GM04504 (cell line): Measurements from ENCODE around the gene FAM83C.
"Not testable (repeated sequence)": the region's sequence is repeated elsewhere in the genome, so short reads cannot be mapped to it uniquely, and the experiment has no call there.

Experiments used
- DNase-seq: peaks from one replicate; pipeline ENCODE4 v3.0.0-alpha.2; 2012; ENCODE audit warnings: low read depth

FAM83C gene

DNA sequence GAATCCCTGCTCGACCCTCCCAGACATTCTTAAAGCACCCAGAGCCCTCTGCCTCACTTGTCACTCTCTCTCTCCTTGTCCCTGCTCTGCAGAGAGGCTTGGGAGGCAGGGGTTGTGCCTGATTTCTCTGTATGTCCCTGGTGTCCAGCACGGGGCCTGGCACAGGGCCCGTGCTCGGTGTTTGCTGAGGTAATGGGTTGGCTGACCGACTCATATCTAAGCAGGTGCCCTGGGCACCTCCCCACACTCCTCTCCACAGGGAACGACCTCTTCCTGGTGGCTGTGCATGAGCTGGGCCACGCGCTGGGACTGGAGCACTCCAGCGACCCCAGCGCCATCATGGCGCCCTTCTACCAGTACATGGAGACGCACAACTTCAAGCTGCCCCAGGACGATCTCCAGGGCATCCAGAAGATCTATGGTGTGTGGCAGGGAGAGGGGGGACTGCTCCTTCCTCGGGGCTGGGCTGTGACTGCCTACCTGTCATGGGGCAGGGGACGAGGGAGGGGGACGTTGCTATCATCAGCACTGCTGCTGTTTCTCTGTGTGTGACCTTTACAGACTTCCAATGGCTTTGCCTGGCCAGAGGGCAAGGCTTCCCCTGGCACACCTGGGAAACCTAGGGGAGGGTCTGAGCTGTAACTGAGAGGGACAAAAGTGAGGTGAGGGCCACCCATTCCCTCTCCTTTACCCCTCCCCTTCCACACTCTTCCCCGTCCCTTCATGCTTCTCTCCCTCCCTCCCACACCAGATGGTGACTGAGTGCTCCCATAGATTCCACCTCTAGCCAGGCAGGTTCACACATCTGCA, 28.5 kb downstream of the FAM83C start:
- DNase-seq = no peak

GRCh38 chr20:35262731-35263531, 29.3 kb downstream of the FAM83C start:
- DNase-seq = not testable (repeated sequence)

DNA sequence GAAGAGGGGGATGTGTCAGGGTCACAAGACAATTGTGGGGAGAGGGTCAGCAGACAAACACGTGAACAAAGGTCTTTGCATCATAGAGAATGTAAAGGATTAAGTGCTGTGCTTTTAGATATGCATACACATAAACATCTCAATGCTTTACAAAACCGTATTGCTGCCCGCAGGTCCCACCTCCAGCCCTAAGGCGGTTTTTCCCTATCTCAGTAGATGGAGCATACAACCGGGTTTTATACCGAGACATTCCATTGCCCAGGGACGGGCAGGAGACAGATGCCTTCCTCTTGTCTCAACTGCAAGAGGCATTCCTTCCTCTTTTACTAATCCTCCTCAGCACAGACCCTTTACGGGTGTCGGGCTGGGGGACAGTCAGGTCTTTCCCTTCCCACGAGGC, 29.9 kb downstream of the FAM83C start:
- not testable (repeated sequence) for DNase-seq

DNA sequence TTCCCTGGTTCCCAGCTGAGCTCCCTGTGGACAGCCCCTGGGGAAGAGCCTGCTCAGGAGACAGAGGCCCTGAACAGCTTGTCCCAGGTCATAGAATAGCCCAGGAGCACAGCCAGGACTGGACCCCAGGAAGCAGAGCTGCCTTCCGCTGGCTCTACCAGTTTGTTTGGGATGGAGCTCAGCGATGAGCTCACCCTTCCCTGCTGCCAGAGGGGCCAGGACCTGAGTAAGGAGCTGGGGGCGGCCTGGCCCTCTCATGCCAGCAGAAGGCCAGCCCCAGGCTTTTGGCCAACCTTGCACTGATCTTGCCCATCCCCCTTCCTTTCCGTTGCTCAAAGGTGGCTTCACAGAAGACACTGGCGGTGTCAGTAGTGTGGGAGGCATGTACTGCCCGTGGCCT, 31.8 kb downstream of the FAM83C start:
- DNase-seq = no peak

GRCh38 chr20:35257175-35257909, 34.9 kb downstream of the FAM83C start:
- no peak for DNase-seq

DNA sequence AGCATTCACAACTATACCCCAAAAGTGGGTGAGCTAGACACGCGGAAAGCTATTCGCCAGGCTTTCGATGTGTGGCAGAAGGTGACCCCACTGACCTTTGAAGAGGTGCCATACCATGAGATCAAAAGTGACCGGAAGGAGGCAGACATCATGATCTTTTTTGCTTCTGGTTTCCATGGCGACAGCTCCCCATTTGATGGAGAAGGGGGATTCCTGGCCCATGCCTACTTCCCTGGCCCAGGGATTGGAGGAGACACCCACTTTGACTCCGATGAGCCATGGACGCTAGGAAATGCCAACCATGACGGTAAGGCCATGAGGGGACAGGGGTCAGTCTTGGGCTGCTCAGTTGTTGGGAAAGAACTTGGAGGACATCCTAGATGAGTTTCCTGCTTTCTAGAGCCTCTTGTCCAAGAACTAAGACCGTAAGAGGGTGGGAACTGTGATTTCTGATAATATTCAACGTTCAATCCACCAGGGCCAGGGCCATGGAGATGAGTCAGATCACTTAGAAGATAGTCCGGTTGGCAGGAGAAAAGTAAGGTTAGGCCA, 37.7 kb downstream of the FAM83C start:
- no peak for DNase-seq

- DNase-seq = no peak
Measured at GRCh38 chr20:35253010-35253409, 39.2 kb downstream of the FAM83C start.

- not testable (repeated sequence) for DNase-seq
Measured at GRCh38 chr20:35252598-35252997, 39.6 kb downstream of the FAM83C start.

DNA sequence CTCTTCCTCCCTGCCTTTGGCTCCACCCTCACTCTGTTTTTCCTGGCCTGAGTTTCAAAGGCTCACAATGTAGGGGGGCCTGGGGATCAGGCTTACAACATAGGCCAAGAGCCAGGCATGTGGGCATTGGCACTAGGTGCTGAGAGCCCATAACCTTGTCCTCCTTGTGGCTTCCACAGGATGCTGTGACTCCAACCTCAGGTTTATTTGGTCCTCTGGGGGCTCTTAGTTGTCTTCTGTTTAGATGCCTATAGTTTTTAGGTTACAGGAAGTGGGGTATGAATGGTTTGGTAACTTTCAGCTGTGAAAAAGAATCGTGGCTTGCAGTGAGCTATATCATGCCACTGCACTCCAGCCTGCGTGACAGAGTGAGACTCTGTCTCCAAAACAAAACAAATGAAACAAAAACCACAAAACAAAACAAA, 40.2 kb downstream of the FAM83C start:
- DNase-seq = no peak

DNA sequence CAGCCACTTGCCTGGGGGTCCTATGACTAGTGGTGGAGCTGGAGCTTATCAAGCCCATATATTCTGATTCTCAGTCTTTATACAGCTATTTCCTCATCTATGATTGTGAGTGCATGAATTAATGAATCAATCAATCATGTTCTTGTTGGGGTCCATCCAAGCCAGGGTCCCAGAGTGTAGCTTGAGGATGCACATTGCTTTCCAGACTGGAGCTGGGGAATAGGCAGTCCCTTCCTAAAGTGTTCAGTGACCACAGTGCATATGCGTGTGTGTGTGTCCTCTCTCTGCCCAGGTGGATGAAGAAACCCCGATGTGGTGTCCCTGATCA, 40.6 kb downstream of the FAM83C start:
- DNase-seq = no peak

DNA sequence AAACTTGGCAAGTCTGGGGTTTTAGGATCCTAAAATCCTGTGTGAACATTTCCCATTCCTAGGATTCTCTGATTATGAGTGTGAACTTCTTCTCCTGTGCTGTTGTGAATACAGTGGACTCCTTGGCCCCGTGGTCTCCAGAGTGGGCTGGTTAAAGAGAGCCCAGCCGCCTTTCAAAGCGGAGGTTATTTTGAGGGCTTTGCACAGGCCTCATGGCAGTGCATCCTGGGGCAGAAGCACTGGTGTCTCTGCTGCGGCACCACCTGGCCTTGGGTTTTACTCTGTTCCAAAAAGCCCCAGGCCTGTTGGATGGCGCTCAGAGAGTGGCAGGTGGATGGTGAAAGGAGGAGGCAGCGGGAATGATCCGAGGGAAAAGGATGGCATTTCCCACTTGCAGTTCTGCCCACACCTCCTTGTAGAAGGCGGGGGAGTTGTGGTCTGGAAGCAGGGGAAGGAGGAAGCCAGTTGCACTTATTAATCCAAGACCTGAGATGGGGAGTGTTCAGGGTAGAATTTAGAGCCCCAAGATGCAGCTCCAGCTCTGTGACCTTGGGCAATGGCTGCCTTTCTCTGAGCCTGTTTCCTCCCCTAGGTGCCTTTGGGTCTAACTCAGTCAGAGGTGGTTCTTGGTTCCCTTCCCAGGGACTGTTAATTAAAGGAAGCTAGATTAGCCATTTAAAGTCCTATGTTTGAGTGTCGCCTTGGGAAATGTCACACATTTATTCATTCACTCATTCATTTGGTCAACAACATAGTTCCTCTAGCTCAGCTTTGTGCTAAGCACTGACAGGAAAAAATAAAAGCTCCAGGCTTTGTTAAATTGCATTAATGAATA, 43.4 kb downstream of the FAM83C start:
- no peak for DNase-seq

DNA sequence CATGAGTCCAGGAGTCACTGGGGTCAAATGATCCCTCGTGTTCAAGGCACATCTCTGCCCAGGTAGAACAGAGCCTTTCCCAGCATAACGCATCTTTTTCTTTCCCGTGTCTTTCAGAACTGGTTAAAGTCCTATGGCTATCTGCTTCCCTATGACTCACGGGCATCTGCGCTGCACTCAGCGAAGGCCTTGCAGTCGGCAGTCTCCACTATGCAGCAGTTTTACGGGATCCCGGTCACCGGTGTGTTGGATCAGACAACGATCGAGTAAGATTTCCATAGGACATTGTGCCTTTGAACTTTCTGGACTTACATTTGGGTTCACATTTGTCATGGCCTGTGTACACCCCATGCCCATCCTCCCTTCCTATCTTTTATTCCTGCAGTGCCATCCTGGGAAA, 45.5 kb downstream of the FAM83C start:
- no peak for DNase-seq

DNA sequence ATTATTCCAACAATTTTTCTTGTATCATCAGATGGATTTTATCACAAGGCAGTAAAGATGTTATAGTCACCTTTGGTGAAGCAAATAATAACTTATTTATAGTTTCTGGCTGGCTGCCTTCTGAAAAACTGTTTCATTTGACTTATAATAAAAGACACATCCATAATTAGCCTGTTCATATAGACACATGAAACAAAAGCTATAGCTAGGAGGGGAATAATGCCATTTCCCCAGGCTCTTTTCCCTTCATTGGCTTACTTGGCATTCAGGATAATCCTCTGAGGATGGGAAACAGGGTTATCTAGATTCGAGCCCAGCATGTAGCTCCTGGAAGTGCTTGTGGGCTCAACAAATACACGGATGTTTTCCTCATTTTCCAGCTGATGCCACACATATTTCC, 48.2 kb downstream of the FAM83C start:
- no peak for DNase-seq

GRCh38 chr20:35243317-35243716, 48.9 kb downstream of the FAM83C start:
- no peak for DNase-seq

- DNase-seq = no peak
Measured at GRCh38 chr20:35240811-35241293, 51.4 kb downstream of the FAM83C start.

DNA sequence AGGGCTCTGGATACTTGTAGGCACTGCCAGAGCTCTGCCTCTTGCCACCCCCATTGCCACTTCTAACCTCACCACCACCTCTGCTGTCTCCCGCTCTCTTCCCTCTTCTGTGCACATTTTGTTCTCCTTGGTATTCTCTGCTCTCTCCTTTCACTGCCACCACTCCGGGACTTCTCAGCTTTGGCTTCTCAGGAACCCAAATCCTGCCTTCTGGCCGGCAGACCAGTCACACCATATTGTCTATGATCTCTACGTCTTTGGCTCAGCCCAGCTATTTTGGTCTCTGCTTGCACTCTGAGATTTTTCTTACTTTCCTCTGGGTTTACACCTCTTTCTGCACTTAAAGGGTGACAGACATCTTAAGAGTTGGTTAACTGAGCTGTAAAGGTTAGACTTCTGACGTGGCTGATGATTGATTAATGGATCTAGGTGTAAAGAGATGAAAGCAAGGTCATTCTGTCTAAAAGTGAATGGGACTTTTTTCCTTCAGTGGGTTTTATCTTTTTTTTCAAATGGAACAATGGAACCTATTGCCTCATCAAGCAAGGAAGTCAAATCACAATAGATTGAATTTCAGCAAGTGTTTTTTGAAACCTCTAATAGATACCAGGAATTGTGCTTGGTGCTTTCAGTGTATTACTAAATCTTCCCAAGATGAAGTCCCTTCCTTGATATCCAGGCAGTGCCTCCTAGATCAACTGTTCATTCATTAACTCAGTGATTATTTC, 52.0 kb downstream of the FAM83C start:
- DNase-seq = no peak

GRCh38 chr20:35238735-35239134, 53.5 kb downstream of the FAM83C start:
- no peak for DNase-seq

DNA sequence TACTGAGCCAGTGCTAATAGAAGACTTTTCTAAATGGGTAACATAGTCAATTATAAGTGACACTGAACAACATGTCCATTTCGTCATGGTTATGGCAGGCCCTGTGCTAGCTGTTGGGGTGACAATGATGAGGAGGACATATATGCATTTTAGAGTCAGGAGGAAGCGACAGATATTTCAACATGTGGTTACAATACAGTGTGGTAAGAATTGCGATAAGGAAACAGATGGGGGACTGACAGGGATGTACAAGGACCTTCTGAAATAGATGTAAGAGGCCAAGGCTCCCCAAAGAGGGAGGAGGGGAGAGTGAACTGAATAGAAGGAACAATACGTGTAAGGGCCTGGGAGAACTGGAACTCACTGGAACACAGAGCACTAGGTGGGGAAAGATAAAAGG, 54.1 kb downstream of the FAM83C start:
- DNase-seq = no peak

- peak; percentile 32 for DNase-seq
Measured at GRCh38 chr20:35237486-35237885, 54.7 kb downstream of the FAM83C start.

DNA sequence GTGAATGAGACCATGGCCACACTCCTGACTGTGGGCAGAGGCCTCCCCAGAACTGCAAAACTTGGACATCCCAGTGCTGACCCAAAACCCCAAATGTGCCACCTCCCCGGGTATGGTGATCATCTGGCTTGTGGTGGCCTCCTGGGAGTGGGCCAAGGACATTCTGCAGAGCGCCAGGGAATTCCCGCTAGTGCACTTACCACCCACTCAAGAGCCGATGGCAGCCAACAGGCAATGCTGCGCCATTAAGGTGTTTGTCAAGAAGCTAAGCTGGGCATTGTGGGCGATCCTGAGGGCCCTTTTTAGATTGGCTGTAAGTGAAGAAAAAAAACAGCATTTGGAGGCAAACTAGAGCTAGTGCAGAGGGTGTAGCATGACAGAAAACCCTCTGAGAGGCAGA, 56.3 kb downstream of the FAM83C start:
- DNase-seq = no peak
